ENCODE measurements around the gene BMERB1. TPM values are rescaled to one million over a fixed set of nuclear protein-coding genes. Genes with fewer than 3 reads are reported as not detected.
"Not testable (repeated sequence)": the region's sequence is repeated elsewhere in the genome, so short reads cannot be mapped to it uniquely, and the experiment has no call there.

The BMERB1 gene
- total RNA-seq, 4 donors from 2014 or later, result 7.0 to 47.9 (median 15.0) TPM

DNA sequence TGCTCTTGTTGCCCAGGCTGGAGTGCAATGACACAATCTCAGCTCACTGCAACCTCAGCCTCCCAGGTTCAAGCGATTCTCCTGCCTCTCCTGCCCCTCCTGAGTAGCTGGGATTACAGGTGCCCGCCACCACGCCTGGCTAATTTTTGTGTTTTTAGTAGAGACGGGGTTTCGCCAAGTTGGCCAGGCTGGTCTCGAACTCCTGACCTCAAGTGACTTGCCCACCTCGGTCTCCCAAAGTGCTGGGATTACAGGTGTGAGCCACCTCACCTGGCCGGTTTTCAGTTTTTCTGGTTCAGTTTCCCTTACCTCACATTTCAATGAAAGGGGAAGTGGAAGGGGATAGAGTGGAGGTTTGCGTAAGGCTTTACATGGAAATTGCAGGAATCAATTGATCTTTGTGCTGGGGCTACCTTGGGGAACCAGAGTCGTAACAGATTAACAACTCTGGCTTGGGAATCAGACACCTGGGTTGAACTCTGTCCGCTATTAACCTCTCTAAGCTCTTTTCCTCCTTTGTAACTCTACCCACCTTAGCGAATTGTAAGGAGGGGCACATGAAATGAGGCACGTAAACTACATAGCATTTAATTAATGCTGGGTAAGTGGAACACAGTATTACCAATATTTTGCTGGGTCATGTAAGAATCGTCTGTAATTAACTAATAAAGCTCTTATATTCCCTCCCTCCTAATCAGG lies 35.6 kb upstream of the BMERB1 start:
- Histone ChIP-seq H3K27me3 (no peaks in the 10 kb centered on the region), H3K36me3 (peaks cover 0 to 8% (median 0%) of the 10 kb centered on the region in 3 donors), H3K9me3 (no peaks in the 10 kb centered on the region), H3K27ac (peak overlapping the region in 2 of 4 donors; percentile 40 to 65), H3K4me1 (no peaks in the 10 kb centered on the region), H3K4me3 (peak overlapping the region in 1 of 4 donors; percentile 1)
- no peak for TF ChIP-seq POLR2A (IDR thresholded peaks at IDR 0.05)
- no peak for TF ChIP-seq CTCF (IDR thresholded peaks at IDR 0.05)
- no peak for DNase-seq

DNA sequence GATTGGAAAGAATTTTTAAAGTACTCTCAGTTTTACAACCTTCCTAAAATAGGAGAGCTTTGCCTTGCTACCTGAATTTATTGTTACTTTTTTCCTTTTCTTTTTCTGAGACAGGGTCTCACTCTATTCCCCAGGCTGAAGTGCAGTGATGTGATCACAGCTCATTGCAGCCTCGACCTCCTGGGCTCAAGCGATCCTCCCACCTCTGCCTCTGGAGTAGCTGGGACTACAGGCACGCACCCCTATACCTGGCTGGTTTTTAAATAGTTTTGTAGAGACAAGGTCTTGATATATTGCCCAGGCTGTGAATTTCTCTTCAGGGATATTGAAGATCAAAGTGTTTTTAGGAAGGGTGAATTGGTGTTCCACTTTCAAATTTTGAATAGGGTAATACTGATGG lies 35.1 kb upstream of the BMERB1 start:
- Histone ChIP-seq H3K27me3 (no peaks in the 10 kb centered on the region), H3K4me3 (no peak overlapping the region), H3K36me3 (peaks cover 0 to 8% (median 0%) of the 10 kb centered on the region in 3 donors), H3K27ac (peak overlapping the region in 2 of 4 donors; percentile 40 to 65), H3K4me1 (no peaks in the 10 kb centered on the region), H3K9me3 (no peaks in the 10 kb centered on the region)
- no peak for DNase-seq
- no peak for TF ChIP-seq POLR2A (IDR thresholded peaks at IDR 0.05)
- TF ChIP-seq CTCF (IDR thresholded peaks at IDR 0.05), result no peak

DNA sequence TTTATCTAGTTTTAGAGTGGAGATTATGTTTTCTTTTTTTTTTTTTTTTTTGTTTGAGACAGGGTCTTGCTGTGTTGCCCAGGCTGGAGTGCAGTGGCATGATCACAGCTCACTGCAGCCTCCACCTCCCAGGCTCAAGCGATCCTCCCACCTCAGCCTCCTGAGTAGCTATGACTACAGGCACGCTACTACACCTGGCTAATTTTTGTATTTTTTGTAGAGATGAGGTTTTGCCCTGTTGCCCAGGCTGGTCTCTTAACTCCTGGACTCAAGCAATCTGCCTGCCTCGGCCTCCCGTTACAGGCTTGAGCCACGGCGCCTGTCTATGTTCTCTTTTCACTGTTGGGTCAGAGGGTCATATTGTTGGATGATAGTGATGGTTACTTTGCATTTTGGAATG lies 34.1 kb upstream of the BMERB1 start:
- H3K36me3 ChIP-seq, H3K27me3 ChIP-seq, H3K27ac ChIP-seq, DNase-seq, H3K4me3 ChIP-seq, H3K9me3 ChIP-seq, H3K4me1 ChIP-seq: not testable (repeated sequence)

DNA sequence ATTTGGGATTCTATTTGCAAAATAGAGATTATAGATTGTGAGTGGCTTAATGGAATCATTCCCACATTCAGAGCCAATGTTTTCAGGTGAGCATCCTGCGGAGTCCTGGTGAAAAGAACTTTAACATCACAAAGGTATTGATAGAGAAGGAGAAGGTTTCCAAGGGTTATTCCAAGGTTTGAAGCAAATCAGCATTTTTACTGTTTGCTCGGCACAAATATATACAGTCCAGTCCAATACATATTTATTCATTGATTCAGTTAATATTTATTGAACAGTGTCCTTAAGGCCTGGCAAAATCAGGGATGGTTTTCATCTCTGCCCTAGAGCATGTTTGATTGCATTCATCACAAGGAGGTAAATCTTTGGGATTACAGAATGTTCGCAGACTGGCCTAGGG lies 32.4 kb upstream of the BMERB1 start:
- H3K27me3 ChIP-seq, result no peaks in the 10 kb centered on the region
- no peak overlapping the region for H3K27ac ChIP-seq
- DNase-seq, result no peak
- TF ChIP-seq CTCF (IDR thresholded peaks at IDR 0.05) (no peak), POLR2A (IDR thresholded peaks at IDR 0.05) (no peak)
- H3K4me3 ChIP-seq, result no peak overlapping the region
- peaks cover 0 to 8% (median 0%) of the 10 kb centered on the region in 3 donors for H3K36me3 ChIP-seq
- H3K4me1 ChIP-seq, result no peaks in the 10 kb centered on the region
- no peaks in the 10 kb centered on the region for H3K9me3 ChIP-seq

GRCh38 chr16:15403392-15403995 lies 30.9 kb upstream of the BMERB1 start:
- Histone ChIP-seq H3K36me3 (peaks cover 0 to 8% (median 0%) of the 10 kb centered on the region in 3 donors), H3K4me3 (no peak overlapping the region), H3K27me3 (no peaks in the 10 kb centered on the region), H3K9me3 (no peaks in the 10 kb centered on the region), H3K4me1 (no peaks in the 10 kb centered on the region), H3K27ac (no peak overlapping the region)
- TF ChIP-seq POLR2A (IDR thresholded peaks at IDR 0.05) (no peak), CTCF (IDR thresholded peaks at IDR 0.05) (no peak)
- no peak for DNase-seq

- not testable (repeated sequence) for H3K9me3 ChIP-seq, DNase-seq, H3K36me3 ChIP-seq, H3K27me3 ChIP-seq, H3K4me1 ChIP-seq, H3K4me3 ChIP-seq, H3K27ac ChIP-seq
Observed at GRCh38 chr16:15404091-15404490, 30.3 kb upstream of the BMERB1 start.
